ENCODE results near the gene STAT4.

Gene STAT4

GRCh38 chr2:190981333-190981732 lies 169.5 kb downstream of the STAT4 start:
- DNase-seq (ENCODE audit: low read depth): no peak
- TF ChIP-seq CTCF (IDR thresholded peaks at IDR 0.05; ENCODE audit: control insufficient read depth, insufficient read depth, low read depth, low read length, missing control alignments): no peak
- H3K4me3 ChIP-seq (ENCODE audit: control insufficient read depth, low read depth, low read length): no peak overlapping the region

- DNase-seq (ENCODE audit: low read depth): no peak
- no peak overlapping the region for H3K4me3 ChIP-seq (ENCODE audit: control insufficient read depth, low read depth, low read length)
- no peak for TF ChIP-seq CTCF (IDR thresholded peaks at IDR 0.05; ENCODE audit: control insufficient read depth, insufficient read depth, low read depth, low read length, missing control alignments)
Measured at GRCh38 chr2:190980630-190981209, 170.1 kb downstream of the STAT4 start.

GRCh38 chr2:190979906-190980629 lies 170.7 kb downstream of the STAT4 start:
- TF ChIP-seq CTCF (IDR thresholded peaks at IDR 0.05; ENCODE audit: control insufficient read depth, insufficient read depth, low read depth, low read length, missing control alignments): no peak
- DNase-seq (ENCODE audit: low read depth): no peak
- H3K4me3 ChIP-seq (ENCODE audit: control insufficient read depth, low read depth, low read length): no peak overlapping the region

All from AG09309 (cell line).